NT2/D1 (cell line): ENCODE data around the gene FLOT2.

ENCODE experiments used
- YY1 ChIP-seq: IDR thresholded peaks from 2 replicates; pipeline ENCODE4 v1.6.1; 2011; ENCODE audit not compliant: insufficient read length, insufficient read depth
- ZNF274 ChIP-seq: IDR thresholded peaks from 2 replicates; pipeline ENCODE4 v1.6.1; 2011; ENCODE audit warnings: mild to moderate bottlenecking, low read depth, low read length

GRCh38 chr17:28944862-28945741, 47.6 kb upstream of the FLOT2 start:
- TF ChIP-seq ZNF274, result no peak
- TF ChIP-seq YY1, result no peak
